Loucy (cell line): ENCODE data around the gene TRIM3.

Experiments
- H2AFZ ChIP-seq: fragments of 200-600 bp; sonication (generic); 2 replicates; pipeline ENCODE4 v1.6.0; 2016; ENCODE audit warnings: antibody characterized with exemption, mild to moderate bottlenecking, low read length, moderate library complexity
- H3F3A ChIP-seq: fragments of 200-600 bp; 2 replicates; pipeline ENCODE4 v1.6.0; 2016; ENCODE audit warnings: antibody characterized with exemption, low read depth, mild to moderate bottlenecking
- H3K27me3 ChIP-seq: fragments of 200-600 bp; sonication (generic); 2 replicates; pipeline ENCODE4 v1.6.1; 2014; ENCODE audit warnings: low read length, mild to moderate bottlenecking; ENCODE audit not compliant: insufficient read depth, poor library complexity, severe bottlenecking
- H3K36me3 ChIP-seq: fragments of 200-600 bp; sonication (generic); 2 replicates; pipeline ENCODE4 v1.6.1; 2016; ENCODE audit warnings: low read length; ENCODE audit not compliant: insufficient read depth
- H3K4me1 ChIP-seq: fragments of 200-600 bp; sonication (generic); 2 replicates; pipeline ENCODE4 v1.5.1; 2014; ENCODE audit warnings: low read length, mild to moderate bottlenecking; ENCODE audit not compliant: insufficient read depth, poor library complexity, severe bottlenecking
- H3K4me2 ChIP-seq: fragments of 200-600 bp; sonication (generic); 2 replicates; pipeline ENCODE4 v1.6.0; 2014; ENCODE audit warnings: antibody characterized with exemption, low read length, low read depth, mild to moderate bottlenecking; ENCODE audit not compliant: poor library complexity, severe bottlenecking
- H3K4me3 ChIP-seq: fragments of 200-600 bp; sonication (generic); 2 replicates; pipeline ENCODE4 v1.5.1; 2014; ENCODE audit warnings: low read length, mild to moderate bottlenecking, mixed read lengths; ENCODE audit not compliant: poor library complexity, severe bottlenecking
- H3K79me2 ChIP-seq: fragments of 200-600 bp; sonication (generic); 2 replicates; pipeline ENCODE4 v1.6.1; 2014; ENCODE audit warnings: low read length; ENCODE audit not compliant: insufficient read depth
- H3K9ac ChIP-seq: fragments of 200-600 bp; sonication (generic); 2 replicates; pipeline ENCODE4 v1.6.0; 2014; ENCODE audit warnings: mild to moderate bottlenecking, low read depth, low read length, moderate library complexity; ENCODE audit not compliant: poor library complexity, severe bottlenecking
- H3K9me2 ChIP-seq: fragments of 200-600 bp; sonication (generic); replicated peaks from 2 replicates; pipeline ENCODE4 v1.6.1; 2016; ENCODE audit warnings: low read depth, low read length, mixed read lengths
- H3K9me3 ChIP-seq: fragments of 200-600 bp; sonication (generic); 2 replicates; pipeline ENCODE4 v1.6.1; 2014; ENCODE audit warnings: mild to moderate bottlenecking, antibody characterized with exemption, low read length, low read depth; ENCODE audit not compliant: insufficient read depth
- H4K20me1 ChIP-seq: fragments of 200-600 bp; sonication (generic); 2 replicates; pipeline ENCODE4 v1.6.0; 2014; ENCODE audit warnings: antibody characterized with exemption, low read length, mild to moderate bottlenecking; ENCODE audit not compliant: insufficient read depth, poor library complexity, severe bottlenecking
- CTCF ChIP-seq: fragments of 200-600 bp; sonication (generic); conservative IDR thresholded peaks from 2 replicates; pipeline ENCODE4 v1.5.1; 2014; ENCODE audit warnings: mild to moderate bottlenecking, antibody characterized with exemption, low read length
- EZH2phosphoT487 ChIP-seq: fragments of 200-600 bp; IDR thresholded peaks from 2 replicates; pipeline ENCODE4 v1.6.1; 2018; ENCODE audit warnings: antibody characterized with exemption, mild to moderate bottlenecking, moderate library complexity, borderline replicate concordance

Gene TRIM3

GRCh38 chr11:6488821-6489220, 15.1 kb upstream of the TRIM3 start:
- no peak overlapping the region for H3K4me2 ChIP-seq
- no peak overlapping the region for H3K9ac ChIP-seq
- H2AFZ ChIP-seq = no peak overlapping the region
- no peak overlapping the region for H3K4me3 ChIP-seq
- no peaks in the 10 kb centered on the region for H3K9me3 ChIP-seq
- no peaks in the 10 kb centered on the region for H3F3A ChIP-seq
- TF ChIP-seq EZH2phosphoT487 (no peak), CTCF (no peak)
- peaks cover 11% of the 10 kb centered on the region for H3K79me2 ChIP-seq
- peaks cover 4% of the 10 kb centered on the region for H3K4me1 ChIP-seq
- peaks cover 5% of the 10 kb centered on the region; the same call in 1 of the 2 replicates for H3K36me3 ChIP-seq
- H3K9me2 ChIP-seq = no peaks in the 10 kb centered on the region
- no peaks in the 10 kb centered on the region for H3K27me3 ChIP-seq
- H4K20me1 ChIP-seq = no peaks in the 10 kb centered on the region

DNA sequence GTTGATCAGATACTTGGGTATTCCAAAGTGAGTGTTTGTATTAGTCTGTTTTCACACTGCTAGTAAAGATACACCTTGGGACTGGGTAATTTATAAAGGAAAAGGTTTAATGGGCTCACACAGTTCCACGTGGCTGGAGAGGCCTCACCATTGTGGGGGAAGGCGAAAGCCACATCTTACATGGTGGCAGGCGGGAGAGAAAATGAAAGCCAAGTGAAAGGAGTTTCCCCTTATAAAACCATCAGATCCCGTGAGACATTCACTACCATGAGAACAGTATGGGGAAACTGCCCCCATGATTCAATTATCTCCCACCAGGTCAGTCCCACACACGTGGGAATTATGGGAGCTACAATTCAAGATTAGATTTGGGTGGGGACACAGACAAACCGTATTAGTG, 14.6 kb upstream of the TRIM3 start:
- no peaks in the 10 kb centered on the region for H3K27me3 ChIP-seq
- H3F3A ChIP-seq = no peaks in the 10 kb centered on the region
- no peak overlapping the region for H3K4me2 ChIP-seq
- H2AFZ ChIP-seq = no peak overlapping the region
- H3K4me1 ChIP-seq = peaks cover 8% of the 10 kb centered on the region
- no peak overlapping the region for H3K4me3 ChIP-seq
- H3K9me2 ChIP-seq = no peaks in the 10 kb centered on the region
- TF ChIP-seq EZH2phosphoT487 (no peak), CTCF (no peak)
- no peak overlapping the region for H3K9ac ChIP-seq
- peaks cover 16% of the 10 kb centered on the region for H3K79me2 ChIP-seq
- peaks cover 5% of the 10 kb centered on the region for H4K20me1 ChIP-seq
- H3K9me3 ChIP-seq = no peaks in the 10 kb centered on the region
- peaks cover 10% of the 10 kb centered on the region; the same call in 1 of the 2 replicates for H3K36me3 ChIP-seq

GRCh38 chr11:6486938-6487337, 13.2 kb upstream of the TRIM3 start:
- Histone ChIP-seq H3K4me2 (no peak overlapping the region), H2AFZ (no peak overlapping the region), H3K9ac (no peak overlapping the region), H3K4me3 (no peak overlapping the region), H3K9me3 (no peaks in the 10 kb centered on the region), H3K36me3 (peaks cover 10% of the 10 kb centered on the region; the same call in 1 of the 2 replicates), H3K27me3 (no peaks in the 10 kb centered on the region), H3K9me2 (no peaks in the 10 kb centered on the region), H4K20me1 (peaks cover 19% of the 10 kb centered on the region), H3K4me1 (peaks cover 22% of the 10 kb centered on the region), H3F3A (no peaks in the 10 kb centered on the region), H3K79me2 (peaks cover 30% of the 10 kb centered on the region)
- no peak for TF ChIP-seq EZH2phosphoT487
- TF ChIP-seq CTCF = no peak
